HepG2 (cell line): ENCODE data around the gene HCFC1. TPM values are rescaled to one million over a fixed set of nuclear protein-coding genes. Genes with fewer than 3 reads are reported as not detected.

ENCODE experiments used
- BRCA1 ChIP-seq: sonication (generic); formaldehyde crosslinking; IDR thresholded peaks from 2 replicates; pipeline ENCODE4 v1.4.0; 2020; ENCODE audit warnings: missing genetic modification reagents
- EEA1 ChIP-seq: sonication (generic); formaldehyde crosslinking; IDR thresholded peaks from 2 replicates; pipeline ENCODE4 v1.5.1; 2020; ENCODE audit warnings: mild to moderate bottlenecking, missing genetic modification reagents, borderline replicate concordance
- FOXK1 ChIP-seq: sonication (generic); formaldehyde crosslinking; IDR thresholded peaks from 2 replicates; pipeline ENCODE4 v1.4.0; 2020; ENCODE audit warnings: low read depth, missing genetic modification reagents, borderline replicate concordance
- HOXA3 ChIP-seq: sonication (generic); formaldehyde crosslinking; IDR thresholded peaks from 2 replicates; pipeline ENCODE4 v1.5.0; 2020; ENCODE audit warnings: missing genetic modification reagents
- KLF13 ChIP-seq: sonication (generic); formaldehyde crosslinking; IDR thresholded peaks from 2 replicates; pipeline ENCODE4 v1.4.0; 2020; ENCODE audit warnings: mild to moderate bottlenecking, missing genetic modification reagents
- MAFK ChIP-seq, 2 experiments: IDR thresholded peaks in 1 of 2; conservative IDR thresholded peaks in 1 of 2; 2 replicates each; pipeline ENCODE4 v1.6.1; 2011; ENCODE audit warnings: improper control_type of control experiment in 2 of 2, low read length in 2 of 2
- MAZ ChIP-seq, 2 experiments: sonication (generic) in 1 of 2; formaldehyde crosslinking in 1 of 2; IDR thresholded peaks; 2 replicates each; pipeline versions ENCODE4 v1.5.0 to v1.6.1; 2012 to 2020; ENCODE audit warnings: low read depth in 2 of 2, mild to moderate bottlenecking in 2 of 2, borderline replicate concordance in 1 of 2, improper control_type of control experiment in 1 of 2, low read length in 1 of 2, missing genetic modification reagents in 1 of 2, moderate library complexity in 1 of 2
- PRMT3 ChIP-seq: sonication (generic); formaldehyde crosslinking; IDR thresholded peaks from 2 replicates; pipeline ENCODE4 v1.8.1; 2022; ENCODE audit warnings: low read depth, mild to moderate bottlenecking, moderate library complexity, missing genetic modification reagents, borderline replicate concordance
- SIX1 ChIP-seq: sonication (generic); formaldehyde crosslinking; IDR thresholded peaks from 2 replicates; pipeline ENCODE4 v1.4.0; 2020; ENCODE audit warnings: missing genetic modification reagents, borderline replicate concordance
- SIX4 ChIP-seq: sonication (generic); formaldehyde crosslinking; IDR thresholded peaks from 2 replicates; pipeline ENCODE4 v1.4.0; 2020; ENCODE audit warnings: missing genetic modification reagents
- SKI ChIP-seq: fragments of 450-650 bp; IDR thresholded peaks from one replicate; pipeline ENCODE4 v1.6.1; 2018; ENCODE audit warnings: mild to moderate bottlenecking; ENCODE audit not compliant: partially characterized antibody
- U2AF2 ChIP-seq: fragments of 200-400 bp; formaldehyde crosslinking; IDR thresholded peaks from 2 replicates; pipeline ENCODE4 v1.6.1; 2017; ENCODE audit warnings: low read depth, mild to moderate bottlenecking, low read length
- ZMYM4 ChIP-seq: sonication (generic); formaldehyde crosslinking; IDR thresholded peaks from 2 replicates; pipeline ENCODE4 v1.8.1; 2023; ENCODE audit warnings: mild to moderate bottlenecking, missing genetic modification reagents
- ZNF138 ChIP-seq: sonication (generic); formaldehyde crosslinking; IDR thresholded peaks from 2 replicates; pipeline ENCODE4 v1.5.0; 2020; ENCODE audit warnings: mild to moderate bottlenecking, low read depth, missing genetic modification reagents
- ZNF230 ChIP-seq: sonication (generic); formaldehyde crosslinking; IDR thresholded peaks from 2 replicates; pipeline ENCODE4 v1.4.0; 2020; ENCODE audit warnings: mild to moderate bottlenecking, missing genetic modification reagents
- ZNF274 ChIP-seq: sonication (generic); formaldehyde crosslinking; IDR thresholded peaks from 2 replicates; pipeline ENCODE4 v1.5.1; 2020; ENCODE audit warnings: mild to moderate bottlenecking, missing genetic modification reagents
- ZNF530 ChIP-seq: sonication (generic); formaldehyde crosslinking; IDR thresholded peaks from 2 replicates; pipeline ENCODE4 v1.5.0; 2020; ENCODE audit warnings: low read depth, mild to moderate bottlenecking, missing genetic modification reagents
- ZNF605 ChIP-seq: sonication (generic); formaldehyde crosslinking; IDR thresholded peaks from 2 replicates; pipeline ENCODE4 v1.8.0; 2022; ENCODE audit warnings: mild to moderate bottlenecking, missing genetic modification reagents
- ZNF616 ChIP-seq: sonication (generic); formaldehyde crosslinking; IDR thresholded peaks from 2 replicates; pipeline ENCODE4 v1.5.0; 2020; ENCODE audit warnings: low read depth, mild to moderate bottlenecking, missing genetic modification reagents
- polyA plus RNA-seq, 8 experiments: library from polyadenylated mRNA; depleted of rRNA in 3 of 8; stranded (reverse) in 7 of 8; unstranded in 1 of 8; fragments of >200 nt; fragmentation: Illumina TruSeq in 4 of 8; extraction: Trizol in 4 of 8; gene quantifications; 2 replicates each; pipeline versions ENCODE4 v1.2.1 to v1.2.3, GENCODE V29; 2011 to 2016; ENCODE audit warnings: low read depth in 4 of 8, missing spikeins in 1 of 8, mixed read lengths in 1 of 8; ENCODE audit not compliant: insufficient read depth in 1 of 8
- total RNA-seq, 5 experiments: library from RNA; depleted of rRNA; stranded (reverse); fragments of >200 nt; fragmentation: Illumina TruSeq; extraction: Trizol; gene quantifications; 2 replicates each; pipeline ENCODE4 v1.2.3, GENCODE V29; 2016; ENCODE audit warnings: low read depth in 1 of 5
- TF ChIP-seq, protein P1 (sequence below): sonication (generic); formaldehyde crosslinking; IDR thresholded peaks from 2 replicates; pipeline ENCODE4 v1.5.0; 2020; ENCODE audit warnings: missing genetic modification reagents
- TF ChIP-seq, protein P2 (sequence below): sonication (generic); formaldehyde crosslinking; IDR thresholded peaks from 2 replicates; pipeline ENCODE4 v1.4.0; 2020; ENCODE audit warnings: missing genetic modification reagents, borderline replicate concordance
- TF ChIP-seq, protein P3 (sequence below): sonication (generic); formaldehyde crosslinking; IDR thresholded peaks from 2 replicates; pipeline ENCODE4 v1.8.1; 2023; ENCODE audit warnings: mild to moderate bottlenecking, missing genetic modification reagents, borderline replicate concordance

HCFC1 gene
- total and polyA plus RNA-seq, 2 of the 13 experiments (the other 11 are each of a cell fraction or from before 2014, with no cell fraction given) = 5.8 to 17.8 TPM

DNA sequence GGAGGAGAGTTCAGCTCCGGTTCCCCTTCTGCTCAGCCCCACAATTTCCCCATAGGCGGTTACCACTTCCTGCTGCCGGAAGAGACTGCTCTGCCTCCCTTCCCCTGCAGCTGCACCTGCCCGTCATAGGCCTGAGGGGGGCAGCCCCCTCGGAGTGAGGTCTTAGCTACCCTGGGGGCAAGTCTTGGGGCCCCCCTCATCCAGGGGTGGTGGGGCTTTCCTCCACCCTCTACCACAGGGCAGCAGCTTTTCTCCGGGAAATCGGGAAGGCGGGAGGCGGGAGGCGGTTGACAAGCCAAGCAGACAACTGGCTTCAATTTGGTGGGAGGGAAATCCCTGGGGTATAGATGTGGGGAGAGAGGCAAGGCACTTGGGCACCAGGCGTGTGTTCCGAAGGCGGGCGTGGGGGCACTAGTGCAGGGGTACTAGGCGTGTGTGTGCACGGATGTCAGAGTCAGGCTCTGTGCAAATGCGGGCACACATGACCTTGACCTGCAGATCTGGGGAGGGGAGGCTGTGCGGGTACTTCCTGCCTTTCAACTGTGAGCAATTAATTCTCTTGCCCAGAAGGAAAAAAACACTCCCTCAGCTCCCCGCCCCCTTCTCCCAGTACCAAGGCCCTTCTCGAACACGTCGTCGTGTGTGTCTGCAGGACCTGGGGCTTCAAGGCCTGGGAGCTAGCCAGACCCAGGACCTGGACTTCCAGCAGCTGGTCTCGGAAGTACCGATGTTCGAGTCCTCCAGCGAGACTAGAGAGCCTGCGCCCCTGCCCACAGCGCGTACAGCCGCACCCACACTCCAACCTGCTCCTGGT is 44.6 kb downstream of the HCFC1 start (continued):
- no peak for TF ChIP-seq MAZ (IDR thresholded peaks at IDR 0.05; ENCODE audit: borderline replicate concordance, low read depth, low read length)
- TF ChIP-seq MAZ (CRISPR knock-in tag; IDR thresholded peaks at IDR 0.05; ENCODE audit: low read depth) = peak; percentile 43; the same call in 1 of the 2 replicates
- TF ChIP-seq ZNF605 (CRISPR knock-in tag) = no peak
- TF ChIP-seq, protein P1, sequence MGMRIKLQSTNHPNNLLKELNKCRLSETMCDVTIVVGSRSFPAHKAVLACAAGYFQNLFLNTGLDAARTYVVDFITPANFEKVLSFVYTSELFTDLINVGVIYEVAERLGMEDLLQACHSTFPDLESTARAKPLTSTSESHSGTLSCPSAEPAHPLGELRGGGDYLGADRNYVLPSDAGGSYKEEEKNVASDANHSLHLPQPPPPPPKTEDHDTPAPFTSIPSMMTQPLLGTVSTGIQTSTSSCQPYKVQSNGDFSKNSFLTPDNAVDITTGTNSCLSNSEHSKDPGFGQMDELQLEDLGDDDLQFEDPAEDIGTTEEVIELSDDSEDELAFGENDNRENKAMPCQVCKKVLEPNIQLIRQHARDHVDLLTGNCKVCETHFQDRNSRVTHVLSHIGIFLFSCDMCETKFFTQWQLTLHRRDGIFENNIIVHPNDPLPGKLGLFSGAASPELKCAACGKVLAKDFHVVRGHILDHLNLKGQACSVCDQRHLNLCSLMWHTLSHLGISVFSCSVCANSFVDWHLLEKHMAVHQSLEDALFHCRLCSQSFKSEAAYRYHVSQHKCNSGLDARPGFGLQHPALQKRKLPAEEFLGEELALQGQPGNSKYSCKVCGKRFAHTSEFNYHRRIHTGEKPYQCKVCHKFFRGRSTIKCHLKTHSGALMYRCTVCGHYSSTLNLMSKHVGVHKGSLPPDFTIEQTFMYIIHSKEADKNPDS = no peak
- TF ChIP-seq FOXK1 = no peak
- 0 out of 2 replicates have a peak, but pooled peaks have one; percentile 15 for TF ChIP-seq ZMYM4 (CRISPR knock-in tag)
- TF ChIP-seq, protein P2, sequence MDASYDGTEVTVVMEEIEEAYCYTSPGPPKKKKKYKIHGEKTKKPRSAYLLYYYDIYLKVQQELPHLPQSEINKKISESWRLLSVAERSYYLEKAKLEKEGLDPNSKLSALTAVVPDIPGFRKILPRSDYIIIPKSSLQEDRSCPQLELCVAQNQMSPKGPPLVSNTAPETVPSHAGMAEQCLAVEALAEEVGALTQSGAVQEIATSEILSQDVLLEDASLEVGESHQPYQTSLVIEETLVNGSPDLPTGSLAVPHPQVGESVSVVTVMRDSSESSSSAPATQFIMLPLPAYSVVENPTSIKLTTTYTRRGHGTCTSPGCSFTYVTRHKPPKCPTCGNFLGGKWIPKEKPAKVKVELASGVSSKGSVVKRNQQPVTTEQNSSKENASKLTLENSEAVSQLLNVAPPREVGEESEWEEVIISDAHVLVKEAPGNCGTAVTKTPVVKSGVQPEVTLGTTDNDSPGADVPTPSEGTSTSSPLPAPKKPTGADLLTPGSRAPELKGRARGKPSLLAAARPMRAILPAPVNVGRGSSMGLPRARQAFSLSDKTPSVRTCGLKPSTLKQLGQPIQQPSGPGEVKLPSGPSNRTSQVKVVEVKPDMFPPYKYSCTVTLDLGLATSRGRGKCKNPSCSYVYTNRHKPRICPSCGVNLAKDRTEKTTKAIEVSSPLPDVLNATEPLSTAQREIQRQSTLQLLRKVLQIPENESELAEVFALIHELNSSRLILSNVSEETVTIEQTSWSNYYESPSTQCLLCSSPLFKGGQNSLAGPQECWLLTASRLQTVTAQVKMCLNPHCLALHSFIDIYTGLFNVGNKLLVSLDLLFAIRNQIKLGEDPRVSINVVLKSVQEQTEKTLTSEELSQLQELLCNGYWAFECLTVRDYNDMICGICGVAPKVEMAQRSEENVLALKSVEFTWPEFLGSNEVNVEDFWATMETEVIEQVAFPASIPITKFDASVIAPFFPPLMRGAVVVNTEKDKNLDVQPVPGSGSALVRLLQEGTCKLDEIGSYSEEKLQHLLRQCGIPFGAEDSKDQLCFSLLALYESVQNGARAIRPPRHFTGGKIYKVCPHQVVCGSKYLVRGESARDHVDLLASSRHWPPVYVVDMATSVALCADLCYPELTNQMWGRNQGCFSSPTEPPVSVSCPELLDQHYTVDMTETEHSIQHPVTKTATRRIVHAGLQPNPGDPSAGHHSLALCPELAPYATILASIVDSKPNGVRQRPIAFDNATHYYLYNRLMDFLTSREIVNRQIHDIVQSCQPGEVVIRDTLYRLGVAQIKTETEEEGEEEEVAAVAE (CRISPR knock-in tag) = no peak
- peak; percentile 36; the same call in 1 of the 2 replicates for TF ChIP-seq HOXA3 (CRISPR knock-in tag)
- TF ChIP-seq ZNF274 (CRISPR knock-in tag) = no peak
- no peak for TF ChIP-seq ZNF230 (CRISPR knock-in tag)
- no peak for TF ChIP-seq U2AF2
- no peak for TF ChIP-seq SKI
- no peak for TF ChIP-seq BRCA1 (CRISPR knock-in tag)
- no peak for TF ChIP-seq ZNF138 (CRISPR knock-in tag)
- no peak for TF ChIP-seq ZNF530 (CRISPR knock-in tag)
- no peak for TF ChIP-seq MAFK (conservative IDR thresholded peaks at IDR 0.05 in 1 of 2, IDR thresholded peaks at IDR 0.05 in 1 of 2; ENCODE audit: low read length in 2 of 2)
- TF ChIP-seq, protein P3, sequence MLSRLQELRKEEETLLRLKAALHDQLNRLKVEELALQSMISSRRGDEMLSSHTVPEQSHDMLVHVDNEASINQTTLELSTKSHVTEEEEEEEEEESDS (CRISPR knock-in tag) = no peak
- TF ChIP-seq PRMT3 (CRISPR knock-in tag) = no peak
- TF ChIP-seq SIX1 (CRISPR knock-in tag) = no peak
- no peak for TF ChIP-seq EEA1
- no peak for TF ChIP-seq KLF13 (CRISPR knock-in tag)
- no peak for TF ChIP-seq SIX4 (CRISPR knock-in tag)
- TF ChIP-seq ZNF616 = no peak
